GM18951 (cell line): ENCODE results near the gene PCNX2.
"Not testable (repeated sequence)": the region's sequence is repeated elsewhere in the genome, so short reads cannot be mapped to it uniquely, and the experiment has no call there.

Source experiments
- POLR2A ChIP-seq: IDR thresholded peaks from 4 replicates; pipeline ENCODE4 v1.6.1; 2011; ENCODE audit warnings: mild to moderate bottlenecking; ENCODE audit not compliant: insufficient read length, insufficient read depth; ENCODE audit errors: extremely low read depth
- in situ Hi-C: fragments of 300-500 bp; cut with MboI; formaldehyde crosslinking; loops from one replicate; pipeline ENCODE4 v1.12.0; 2022; ENCODE audit warnings: low sequenced_read_pairs, mixed read lengths, inconsistent platforms; ENCODE audit not compliant: unreplicated experiment

The PCNX2 gene

DNA sequence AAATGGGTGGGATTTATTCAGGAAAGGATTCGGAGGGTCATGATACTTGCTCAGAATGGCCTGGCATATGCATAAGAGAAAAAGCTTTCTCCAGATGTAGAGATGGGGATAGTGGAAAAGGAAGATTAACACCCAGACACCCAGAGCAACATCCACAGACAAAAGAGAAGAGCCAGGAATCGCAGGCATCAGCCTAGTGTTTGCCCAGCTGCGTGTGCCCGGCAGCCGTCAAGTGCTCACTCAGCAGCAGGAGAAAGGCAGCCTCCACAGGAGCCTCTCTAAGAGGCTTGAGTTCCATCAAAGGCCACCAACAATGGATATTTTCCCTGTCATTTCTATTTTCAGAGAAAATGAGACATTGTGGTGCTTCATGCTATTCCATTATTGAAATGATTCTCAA, 290.4 kb downstream of the PCNX2 start:
- no peak for TF ChIP-seq POLR2A
- in situ Hi-C loops: no loop called here

DNA sequence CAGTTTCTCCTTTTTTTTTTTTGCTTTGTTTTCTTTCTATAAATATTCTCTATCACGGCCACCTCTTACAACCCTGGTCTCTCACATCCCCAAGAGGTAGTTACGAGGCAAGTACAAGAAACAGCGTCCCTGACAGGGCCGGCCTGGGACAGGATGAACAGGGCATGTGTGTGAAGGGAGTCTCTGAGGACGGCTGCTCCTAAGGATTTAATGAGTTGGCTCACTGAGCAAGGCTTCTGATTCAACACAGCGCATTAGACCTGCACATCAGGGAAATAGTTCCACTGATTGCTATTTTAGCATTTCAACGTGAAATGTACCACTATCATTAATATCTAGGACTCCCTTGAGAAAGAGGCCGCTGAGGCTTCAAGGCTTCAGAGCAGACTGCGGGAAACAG, 291.1 kb downstream of the PCNX2 start:
- in situ Hi-C loops: no loop called here
- TF ChIP-seq POLR2A: no peak

DNA sequence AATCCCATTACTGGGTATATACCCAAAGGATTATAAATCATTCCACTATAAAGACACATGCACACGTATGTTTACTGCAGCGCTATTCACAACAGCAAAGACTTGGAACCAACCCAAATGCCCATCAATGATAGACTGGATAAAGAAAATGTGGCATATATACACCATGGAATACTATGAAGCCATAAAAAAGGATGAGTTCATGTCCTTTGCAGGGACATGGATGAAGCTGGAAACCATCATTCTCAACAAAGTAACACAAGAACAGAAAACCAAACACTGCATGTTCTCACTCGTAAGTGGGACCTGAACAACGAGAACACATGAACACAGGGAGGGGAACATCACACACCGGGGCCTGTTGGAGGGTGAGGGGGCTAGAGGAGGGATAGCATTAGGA, 291.9 kb downstream of the PCNX2 start:
- in situ Hi-C loops: not testable (repeated sequence)

DNA sequence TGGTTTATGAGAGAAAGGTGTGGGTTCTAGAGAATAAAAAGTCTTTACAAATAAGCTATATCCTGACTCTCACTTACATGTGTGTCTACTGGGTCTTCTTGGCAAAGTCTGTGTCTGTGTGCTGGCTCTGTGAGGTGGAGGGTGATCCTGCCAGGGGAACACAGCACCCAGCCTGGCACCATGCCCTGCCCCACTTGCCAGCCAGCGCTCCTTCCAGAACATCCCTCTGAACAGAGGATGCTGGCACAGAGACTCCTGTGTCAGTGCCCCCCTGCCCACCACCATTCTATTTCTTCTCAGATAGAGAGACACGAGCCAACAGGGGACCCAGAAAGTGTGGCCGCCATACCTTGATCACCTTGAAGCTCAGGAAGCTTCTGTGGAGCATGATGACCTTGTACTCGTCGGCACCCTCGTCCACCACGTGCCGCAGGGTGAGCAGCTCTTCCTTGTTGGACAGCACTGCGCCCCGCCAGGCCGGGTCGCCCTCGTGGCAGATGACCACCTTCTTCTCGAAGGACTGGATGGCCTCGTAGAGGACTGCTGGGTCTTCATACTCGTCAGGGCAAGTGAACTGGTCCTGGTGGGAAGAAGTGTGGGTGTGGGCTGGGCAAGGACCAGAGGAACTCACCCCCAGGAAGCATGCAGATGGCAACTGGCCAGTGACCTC, 295.4 kb downstream of the PCNX2 start:
- in situ Hi-C loops: no loop called here

DNA sequence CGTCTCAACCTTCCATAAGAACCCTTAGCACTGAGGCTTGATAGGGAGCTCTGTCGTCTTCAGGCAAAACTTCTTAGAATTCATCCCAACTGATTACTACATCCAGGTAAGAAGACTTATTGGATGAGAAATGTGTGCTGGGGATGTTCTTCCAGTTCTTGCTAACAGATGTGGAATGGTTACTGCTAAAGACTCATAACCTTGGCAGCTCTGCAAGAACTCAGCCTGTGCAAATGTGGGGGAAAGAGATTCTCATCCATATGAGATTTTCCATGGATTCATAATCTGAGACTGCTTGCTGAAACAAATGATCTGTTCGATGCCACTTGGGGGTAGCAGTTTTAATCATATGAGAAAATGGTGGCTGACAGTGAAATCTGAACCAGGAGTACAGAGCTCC, 296.9 kb downstream of the PCNX2 start:
- TF ChIP-seq POLR2A: no peak
- in situ Hi-C loops: no loop called here

More for the DNA sequence above, 295.4 kb downstream of the PCNX2 start:
- no peak for TF ChIP-seq POLR2A

DNA sequence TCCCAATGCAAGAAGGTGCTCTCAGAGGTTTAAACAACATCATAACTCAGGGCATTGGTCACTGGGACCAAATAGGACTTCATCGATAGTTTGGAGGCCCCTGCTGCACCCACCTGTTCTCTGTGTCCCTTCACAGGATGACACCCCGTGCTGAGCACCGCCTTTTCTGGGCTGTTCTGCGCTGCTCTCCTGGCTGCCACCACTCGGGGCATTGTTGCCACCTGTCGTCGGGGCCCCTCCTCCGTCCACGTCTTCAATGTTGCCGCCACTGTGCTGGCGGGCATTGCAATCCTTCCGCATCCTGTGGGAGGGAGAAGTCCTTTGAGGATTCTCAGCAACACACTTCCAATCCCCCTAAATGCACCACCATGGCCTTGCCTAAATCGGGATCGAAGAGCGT, 297.4 kb downstream of the PCNX2 start:
- TF ChIP-seq POLR2A: no peak
- in situ Hi-C loops: no loop called here

DNA sequence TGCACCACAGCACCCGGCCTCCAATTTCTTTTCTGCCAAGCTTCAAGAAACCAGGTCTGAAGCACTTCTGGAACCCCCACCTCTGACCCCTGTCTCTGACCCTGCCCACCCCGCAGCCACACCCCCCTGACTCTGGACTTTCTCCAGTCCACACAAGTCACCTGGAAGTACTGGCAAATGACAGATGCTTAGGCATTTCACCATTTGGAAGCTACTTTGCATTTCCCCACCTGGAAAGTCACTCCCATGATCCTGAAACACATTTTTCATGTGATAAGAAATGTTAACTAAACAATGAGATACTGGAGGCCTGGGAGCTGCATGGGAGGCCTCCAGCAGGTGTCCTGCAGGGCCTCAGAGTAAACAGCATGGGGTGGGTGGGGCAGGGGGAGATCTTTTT, 299.4 kb downstream of the PCNX2 start:
- in situ Hi-C loops: no loop called here
- no peak for TF ChIP-seq POLR2A

DNA sequence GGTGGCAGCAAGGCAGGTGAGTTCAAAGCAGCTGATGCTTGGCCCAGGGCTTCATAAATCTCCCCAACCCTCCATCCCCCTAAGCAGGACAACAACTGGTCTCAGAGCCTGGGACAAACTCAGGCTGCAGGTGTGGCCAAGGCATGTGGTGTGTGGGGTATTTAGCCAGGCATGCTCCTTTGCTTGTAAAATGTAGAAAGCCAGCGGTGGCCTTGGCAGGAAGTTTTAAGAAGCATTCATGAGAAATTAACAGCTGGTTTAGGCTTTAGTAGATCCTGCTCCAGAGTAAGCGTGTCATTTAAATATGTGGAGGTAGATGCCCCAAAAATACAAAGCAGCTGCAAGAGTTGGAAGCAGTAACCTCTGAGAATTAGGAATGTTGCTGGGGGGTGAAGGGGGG, 300.3 kb downstream of the PCNX2 start:
- no peak for TF ChIP-seq POLR2A
- in situ Hi-C loops: no loop called here

DNA sequence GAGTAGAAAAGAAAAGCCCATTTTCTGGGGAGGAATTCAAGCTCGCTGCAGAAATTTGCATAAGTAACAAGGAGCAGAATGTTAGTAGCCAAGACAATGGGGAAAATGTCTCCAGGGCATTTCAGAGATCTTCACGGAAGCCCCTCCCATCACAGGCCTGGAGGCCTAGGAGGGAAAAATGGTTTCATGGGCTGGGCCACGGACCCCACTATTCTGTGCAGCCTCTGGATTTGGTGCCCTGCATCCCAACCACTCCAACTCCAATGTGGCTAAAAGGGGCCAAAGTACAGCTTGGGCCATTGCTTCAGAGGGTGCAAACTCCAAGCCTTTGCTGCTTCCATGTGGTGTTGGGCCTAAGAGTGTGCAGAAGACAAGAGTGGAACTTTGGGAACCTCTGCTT, 302.0 kb downstream of the PCNX2 start:
- in situ Hi-C loops: no loop called here
- no peak for TF ChIP-seq POLR2A

DNA sequence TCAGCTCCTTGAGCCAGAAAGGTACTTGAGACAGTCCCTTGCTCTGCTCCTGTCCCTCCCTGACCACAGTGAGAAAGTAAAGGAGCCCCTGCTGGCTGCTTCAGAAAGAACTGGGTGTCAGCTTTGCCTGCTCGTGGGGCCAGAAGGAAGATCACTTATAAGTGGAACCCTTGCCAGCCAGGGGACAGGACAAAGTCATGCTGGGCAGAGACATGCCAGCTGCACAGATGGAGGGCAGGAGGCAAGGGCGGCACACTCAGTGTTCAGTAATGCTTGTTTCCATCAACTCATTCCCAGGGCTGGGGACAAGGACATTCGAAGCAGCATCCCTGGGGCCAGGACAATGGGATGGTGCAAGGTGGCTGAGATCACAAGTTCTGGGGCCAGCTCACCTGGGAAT, 303.3 kb downstream of the PCNX2 start:
- in situ Hi-C loops: no loop called here
- no peak for TF ChIP-seq POLR2A

DNA sequence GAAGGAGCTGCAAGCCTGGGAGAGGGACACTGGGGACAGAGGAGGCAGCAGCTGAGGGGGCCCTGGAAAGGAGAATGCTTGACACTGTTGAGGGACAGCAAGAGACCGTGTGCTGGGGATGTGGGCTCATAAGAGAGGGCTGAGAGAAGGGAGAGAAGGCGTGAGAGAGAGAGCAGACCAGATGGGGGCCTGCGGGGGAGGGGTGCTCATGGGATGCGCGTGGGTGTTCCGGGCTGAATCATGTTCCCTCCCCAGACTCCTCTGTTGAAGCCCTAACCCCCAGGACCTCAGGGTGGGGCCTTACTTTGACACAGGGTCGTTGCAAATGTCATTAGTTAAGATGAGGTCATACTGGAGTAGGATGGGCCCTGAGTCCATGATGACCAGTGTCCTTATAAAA, 304.3 kb downstream of the PCNX2 start:
- no peak for TF ChIP-seq POLR2A
- in situ Hi-C loops: no loop called here

DNA sequence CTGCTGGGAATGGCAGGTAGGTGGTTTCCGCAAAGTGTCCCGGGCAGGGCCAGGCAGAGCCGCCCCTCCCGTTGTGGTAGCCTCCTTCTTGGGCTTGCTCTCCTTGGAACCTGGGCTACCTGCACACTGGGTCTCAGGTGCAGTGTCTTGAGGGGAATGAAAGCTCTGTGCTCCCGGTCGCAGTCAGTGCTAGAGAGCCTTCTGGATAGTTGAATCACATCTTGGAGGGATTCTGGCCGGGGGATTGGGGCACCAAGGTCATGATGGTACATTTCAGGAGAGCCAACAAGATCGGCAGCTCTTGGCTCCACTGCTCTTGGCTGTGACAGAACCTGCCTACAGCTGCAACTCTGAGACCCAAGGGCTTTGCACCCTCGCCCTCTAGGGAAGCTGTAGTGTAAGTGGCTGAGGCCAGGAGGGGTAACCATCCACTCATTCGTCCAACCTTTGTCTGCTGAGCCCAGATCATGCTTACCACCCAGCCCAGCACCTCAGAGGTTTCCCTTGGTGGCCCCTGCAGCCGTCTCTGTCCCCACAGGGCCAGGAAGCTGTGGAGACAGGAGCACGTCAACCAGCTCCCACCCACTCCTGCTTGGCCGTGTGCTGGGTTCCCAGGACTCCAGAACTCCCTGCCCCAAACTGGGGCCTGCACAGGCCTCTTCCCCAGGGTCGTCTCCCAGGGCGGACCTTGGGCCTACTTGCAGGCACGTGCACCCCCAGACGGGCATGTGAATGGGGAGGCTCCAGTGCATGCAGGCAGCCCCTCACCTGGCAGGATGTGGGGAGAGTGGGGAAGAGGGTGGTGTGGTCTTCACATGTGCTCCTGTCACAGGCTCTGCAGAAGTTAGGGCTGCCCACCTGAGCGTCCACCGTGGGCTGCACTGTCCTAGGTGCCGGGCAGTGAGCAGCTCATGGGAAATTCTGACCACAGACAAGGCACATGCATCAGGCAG, 305.1 kb downstream of the PCNX2 start:
- no peak for TF ChIP-seq POLR2A
- in situ Hi-C loops: no loop called here

DNA sequence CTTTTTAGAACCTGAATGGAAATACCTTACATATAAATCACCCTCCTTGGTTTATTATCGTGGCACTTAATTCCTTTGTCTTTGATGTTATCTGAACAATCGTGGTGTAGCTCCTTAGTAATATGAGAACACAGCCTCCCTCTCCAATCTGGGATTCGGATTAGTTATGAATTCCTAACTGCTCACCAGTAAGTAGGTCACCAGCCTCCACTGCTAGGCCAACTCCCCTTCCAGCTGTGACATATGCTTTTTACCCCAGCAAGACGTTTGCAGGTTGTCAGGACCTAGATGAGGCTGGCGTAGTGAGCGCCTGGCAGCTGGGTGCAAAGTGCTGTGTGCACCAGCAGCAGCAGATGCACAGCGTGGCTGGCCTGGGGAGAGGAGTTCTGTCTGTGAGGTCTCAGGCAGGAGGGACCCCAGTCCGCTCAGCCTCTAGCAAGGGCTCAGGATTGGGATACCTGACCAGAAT, 306.9 kb downstream of the PCNX2 start:
- in situ Hi-C loops: no loop called here
- no peak for TF ChIP-seq POLR2A

DNA sequence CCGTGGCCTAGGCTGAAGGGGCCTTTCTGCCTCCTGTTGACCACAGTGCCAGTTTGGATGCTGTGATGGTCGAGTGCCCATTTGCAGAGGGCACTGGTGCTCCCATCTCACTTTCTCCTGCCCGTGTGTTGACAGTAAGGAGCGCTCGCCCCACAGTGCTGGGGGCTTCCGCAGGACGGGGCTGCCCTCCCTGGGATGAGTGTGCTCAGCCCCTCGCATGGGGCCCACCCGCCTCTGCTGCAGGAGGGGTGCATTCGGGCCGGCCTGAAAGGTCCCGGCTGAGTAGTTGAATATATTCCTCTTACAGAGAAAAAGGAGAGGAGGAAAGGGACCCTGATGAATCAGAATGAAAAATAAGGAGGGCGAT, 307.8 kb downstream of the PCNX2 start:
- in situ Hi-C loops: no loop called here
- no peak for TF ChIP-seq POLR2A
